NCI-H460 (cell line): ENCODE results near the gene EEIG2. TPM values are rescaled to one million over a fixed set of nuclear protein-coding genes. Genes with fewer than 3 reads are reported as not detected.
"Not testable (repeated sequence)": the region's sequence is repeated elsewhere in the genome, so short reads cannot be mapped to it uniquely, and the experiment has no call there.

ENCODE experiments used
- DNase-seq: peaks from one replicate; pipeline ENCODE4 v3.0.0-alpha.2; 2016; ENCODE audit warnings: low read depth; ENCODE audit errors: extremely low read depth
- total RNA-seq: library from RNA; depleted of rRNA; stranded (reverse); fragments of >200 nt; shearing (Covaris generic); gene quantifications from 2 replicates; pipeline ENCODE4 v1.2.3, GENCODE V29; 2014

EEIG2 gene
- total RNA-seq, 1 experiment from 2014 or later, result 22.9 TPM

GRCh38 chr1:108541861-108542260 is 18.0 kb upstream of the EEIG2 start:
- no peak for DNase-seq

GRCh38 chr1:108547493-108547892 is 12.4 kb upstream of the EEIG2 start:
- DNase-seq, result not testable (repeated sequence)

DNA sequence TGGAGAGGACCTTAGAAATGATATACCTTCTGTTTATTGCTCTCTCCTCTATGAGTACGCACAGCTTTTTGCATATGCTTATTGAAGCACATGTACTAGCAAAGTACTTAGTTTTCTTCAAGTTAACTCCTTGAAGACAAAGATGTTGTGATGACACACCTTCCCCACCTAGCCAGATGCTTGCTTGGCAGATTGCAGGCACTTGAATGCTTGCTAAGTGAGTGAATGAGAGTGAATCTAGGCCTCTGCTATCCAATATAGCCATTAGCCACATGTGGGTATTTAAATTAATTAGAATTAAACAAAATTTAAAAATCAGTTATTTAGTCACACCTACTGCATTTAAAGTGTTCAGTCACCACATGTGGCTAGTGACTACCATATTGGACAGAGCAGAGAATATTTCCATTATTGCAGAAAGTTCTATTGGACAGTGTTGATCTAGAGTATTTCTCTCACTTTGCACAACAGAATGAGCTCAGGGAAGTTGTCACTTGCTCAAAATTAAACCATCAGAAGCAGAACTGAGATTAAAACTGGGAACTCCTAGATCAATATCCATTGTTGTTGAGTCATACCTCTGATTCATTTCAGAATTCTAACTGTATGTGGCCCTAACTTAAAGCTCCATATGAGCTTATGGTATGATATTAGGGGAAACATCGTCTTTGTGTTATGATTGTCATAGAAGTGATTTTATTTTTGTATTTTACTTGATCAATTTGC is 8.6 kb upstream of the EEIG2 start:
- no peak for DNase-seq

GRCh38 chr1:108553905-108554304 is 6.0 kb upstream of the EEIG2 start:
- DNase-seq, result no peak

DNA sequence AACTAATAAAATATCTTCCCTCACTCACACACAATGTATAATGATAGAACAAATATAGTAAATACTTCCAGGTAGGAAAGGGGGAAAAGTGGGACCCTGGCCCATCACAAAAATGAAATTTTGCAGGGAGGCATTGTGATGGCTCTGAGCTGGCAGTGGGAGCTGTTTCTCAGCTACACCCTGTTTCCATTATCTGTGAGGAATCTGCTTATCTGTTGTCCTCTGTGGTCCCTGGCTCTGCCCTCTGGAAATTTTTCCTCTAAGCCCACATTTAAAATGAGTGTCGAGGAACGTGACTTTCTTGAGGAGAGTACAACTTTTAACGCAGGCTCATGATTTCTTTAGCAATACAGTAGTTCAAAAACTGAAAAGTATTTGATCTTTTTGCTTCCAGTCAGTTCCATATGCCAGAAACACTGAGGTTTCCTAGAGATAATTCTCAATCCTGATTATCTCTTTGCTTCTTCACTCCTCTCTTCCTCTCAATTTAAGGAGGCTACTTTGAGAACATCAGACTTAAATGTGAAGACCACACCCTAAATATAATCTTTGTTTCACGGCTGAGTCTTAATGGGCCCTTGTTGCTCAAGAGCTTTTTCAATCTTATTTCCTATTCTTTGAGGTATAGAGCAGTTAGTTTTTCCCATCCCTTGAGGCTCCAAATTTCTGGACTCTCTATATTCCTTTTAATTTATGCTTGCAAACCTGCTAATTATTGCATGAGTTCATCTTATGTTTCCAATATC is 5.0 kb upstream of the EEIG2 start:
- DNase-seq, result no peak

DNA sequence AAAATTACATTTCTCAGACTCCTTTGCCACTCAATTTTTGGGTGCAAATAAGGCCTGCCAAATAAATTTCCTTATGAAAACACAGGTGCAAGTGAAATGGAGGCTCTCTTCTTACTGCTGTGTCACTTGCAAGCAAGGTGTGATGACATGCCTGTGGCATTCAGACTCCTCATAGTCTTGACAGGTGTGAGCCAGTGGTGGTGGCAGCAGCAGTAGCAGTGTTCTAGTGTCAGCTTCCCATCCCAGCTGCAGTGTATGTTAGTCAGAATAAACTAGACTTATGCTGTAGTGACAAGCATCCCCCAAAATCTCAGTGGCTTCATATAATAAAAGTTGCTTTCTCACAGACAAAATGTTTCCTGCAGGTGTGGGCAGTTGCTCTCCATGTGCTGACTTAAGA is 3.8 kb upstream of the EEIG2 start:
- no peak for DNase-seq

GRCh38 chr1:108556499-108556898 is 3.4 kb upstream of the EEIG2 start:
- DNase-seq, result no peak

DNA sequence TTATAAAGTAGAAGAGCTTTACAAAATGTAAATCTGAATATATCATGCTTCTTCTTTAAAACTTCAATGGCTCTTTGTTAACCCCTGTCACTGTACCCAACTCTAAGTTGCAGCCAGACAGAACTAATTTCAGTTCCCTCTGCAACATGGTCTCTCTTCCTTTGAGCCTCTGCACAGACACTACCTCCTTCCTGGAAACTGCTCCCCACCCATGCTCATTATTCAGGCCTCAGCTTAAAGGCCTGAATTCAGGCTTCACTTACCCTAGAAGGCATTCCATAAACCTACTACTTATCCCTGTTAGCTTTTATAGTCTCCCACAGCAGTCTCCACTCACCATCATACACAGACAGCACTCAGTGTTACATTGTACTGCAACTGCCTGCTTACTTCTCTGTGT is 2.6 kb upstream of the EEIG2 start:
- DNase-seq, result no peak

DNA sequence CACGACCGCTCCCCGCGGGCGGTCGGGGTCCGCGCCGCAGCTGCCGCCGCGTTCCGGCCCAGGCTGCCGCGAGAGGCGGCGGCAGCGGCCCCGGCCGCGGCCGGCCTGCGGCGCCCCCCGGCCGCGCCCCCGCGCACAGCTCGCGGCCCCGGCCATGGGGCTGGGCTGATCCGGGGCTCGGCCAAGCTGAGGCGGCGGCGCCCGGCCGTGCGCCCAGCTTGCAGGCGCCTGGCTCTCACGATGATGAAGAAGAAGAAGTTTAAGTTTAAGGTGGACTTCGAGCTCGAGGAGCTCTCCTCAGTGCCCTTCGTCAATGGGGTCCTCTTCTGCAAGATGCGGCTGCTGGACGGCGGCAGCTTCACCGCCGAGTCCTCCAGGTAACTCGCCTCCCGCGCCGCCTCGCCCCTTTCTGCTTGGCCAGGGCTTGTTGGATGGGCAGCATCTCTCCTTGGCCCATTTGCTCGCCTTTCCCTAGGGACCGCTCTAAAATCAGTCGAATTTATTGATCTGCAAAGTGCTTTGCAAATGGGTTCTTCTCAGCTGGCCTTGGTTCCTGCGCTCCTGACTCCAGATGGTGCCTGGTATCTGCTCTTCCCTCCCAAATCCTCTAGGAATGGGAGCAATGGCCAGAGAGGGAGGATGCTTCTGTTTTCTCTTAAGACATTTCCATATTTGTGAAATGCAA is 431 bp downstream of the EEIG2 start:
- no peak for DNase-seq

DNA sequence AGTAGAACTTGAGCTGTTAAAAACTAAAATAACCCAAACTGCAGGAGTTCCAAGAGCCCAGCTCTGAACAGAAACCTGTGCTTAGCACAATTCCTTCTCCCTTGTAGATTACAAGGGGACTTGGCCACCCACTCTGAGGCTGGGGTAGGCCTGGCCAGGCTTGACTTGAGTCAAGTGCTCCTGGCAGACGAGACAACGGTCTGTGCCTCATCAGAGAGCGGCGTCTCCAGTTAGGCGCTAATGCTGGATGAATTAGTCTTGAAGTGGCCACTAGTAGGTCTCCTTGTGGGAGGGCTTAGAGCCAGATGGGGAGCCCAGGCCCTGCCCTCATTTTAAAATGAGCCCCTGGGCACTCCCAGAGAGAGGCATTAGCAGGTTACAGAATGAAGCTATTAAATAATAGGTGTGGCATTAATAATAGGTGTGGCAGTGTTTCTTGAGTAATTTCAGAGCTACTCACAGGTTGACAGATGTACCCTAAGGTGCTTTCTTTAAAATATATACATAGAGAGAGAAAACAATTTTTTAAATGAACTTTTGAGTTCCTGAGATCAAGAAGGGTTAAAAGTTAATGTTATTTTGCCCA is 1.1 kb downstream of the EEIG2 start:
- peak; percentile 61 for DNase-seq

GRCh38 chr1:108561689-108562326 is 1.9 kb downstream of the EEIG2 start:
- DNase-seq, result peak; percentile 66

DNA sequence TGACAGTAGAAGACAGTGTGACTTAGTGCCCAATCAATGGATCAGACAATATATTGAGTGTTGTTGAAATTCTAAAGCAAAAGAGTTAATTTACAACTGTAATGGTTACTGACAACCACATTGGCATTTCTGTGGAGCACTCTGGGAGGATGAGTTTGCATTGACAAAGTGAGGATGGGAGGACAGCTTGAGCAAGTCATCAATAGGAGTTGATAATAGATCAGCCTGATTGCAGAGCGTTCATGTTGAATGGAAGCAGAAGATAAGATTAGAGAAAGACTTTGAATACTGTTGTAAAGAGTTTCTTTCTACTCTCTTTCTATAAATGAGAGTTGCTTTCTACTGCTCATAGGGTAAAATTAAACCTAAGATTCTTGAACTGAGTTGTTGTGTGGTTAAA is 3.9 kb downstream of the EEIG2 start:
- DNase-seq, result no peak

GRCh38 chr1:108565081-108565480 is 5.2 kb downstream of the EEIG2 start:
- DNase-seq, result no peak

- no peak for DNase-seq
These were observed 5.6 kb downstream of the EEIG2 start for GRCh38 chr1:108565512-108565911.

DNA sequence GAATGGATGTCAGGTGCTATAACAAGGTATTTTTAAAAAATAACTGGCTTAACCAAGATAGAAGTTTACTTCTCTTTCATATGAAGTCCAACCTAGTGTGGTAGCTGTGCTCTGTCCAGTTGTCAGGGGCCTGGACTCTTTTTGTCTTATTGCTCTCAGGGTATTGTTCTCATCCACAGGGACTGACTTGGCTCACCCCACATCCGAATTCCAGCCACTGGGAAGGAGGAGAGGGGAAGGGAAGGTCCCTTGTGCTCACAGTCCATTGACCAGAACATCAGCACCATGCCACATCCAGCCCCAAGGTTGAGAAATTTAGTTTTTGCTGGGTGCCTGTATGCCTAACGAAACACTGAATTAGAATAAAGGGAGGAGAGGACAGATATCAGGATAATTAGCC is 8.7 kb downstream of the EEIG2 start:
- no peak for DNase-seq

DNA sequence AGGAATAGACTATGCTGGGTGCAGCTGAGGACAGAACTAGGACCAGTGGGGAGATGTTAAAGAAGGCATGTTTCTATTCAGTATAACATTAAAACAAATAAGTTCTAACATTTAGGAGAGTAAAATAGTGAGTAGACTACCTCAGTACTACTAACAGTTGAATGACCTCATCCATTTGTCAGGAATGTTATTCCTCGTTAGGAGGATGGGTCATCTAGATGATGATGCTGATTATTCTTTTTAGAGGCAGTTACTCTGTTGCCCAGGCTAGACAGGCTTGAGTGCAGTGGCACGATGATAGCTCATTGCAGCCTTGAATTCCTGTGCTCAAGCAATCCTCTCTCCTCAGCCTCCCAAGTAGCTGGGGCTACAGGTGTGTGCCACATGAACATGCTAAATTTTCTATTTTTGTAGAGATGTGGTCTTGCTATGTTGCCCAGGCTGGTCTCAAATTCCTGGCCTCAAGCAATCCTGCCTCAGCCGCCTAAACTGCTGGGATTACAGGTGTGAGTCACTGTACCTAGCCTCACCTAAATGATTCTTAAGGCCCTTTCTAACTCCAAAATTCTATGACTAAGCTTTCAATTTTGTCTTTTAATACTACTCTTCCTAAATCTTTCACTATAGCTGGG is 9.3 kb downstream of the EEIG2 start:
- DNase-seq, result no peak

- no peak for DNase-seq
These were observed 10.2 kb downstream of the EEIG2 start for GRCh38 chr1:108570128-108570527.

GRCh38 chr1:108570998-108571401 is 11.1 kb downstream of the EEIG2 start:
- no peak for DNase-seq

GRCh38 chr1:108572182-108572581 is 12.3 kb downstream of the EEIG2 start:
- DNase-seq, result no peak

GRCh38 chr1:108573183-108573582 is 13.3 kb downstream of the EEIG2 start:
- DNase-seq, result no peak
